C4-2B (cell line): Measurements from ENCODE around the gene LAMA5.

Experiments
- H3K27ac ChIP-seq: fragments of 450-650 bp; 2 replicates; pipeline ENCODE4 v1.5.1; 2017
- ZFX ChIP-seq: fragments of 450-650 bp; IDR thresholded peaks from 2 replicates; pipeline ENCODE4 v1.6.1; 2017
- TF ChIP-seq, protein P1 (sequence below): fragments of 450-650 bp; conservative IDR thresholded peaks from 2 replicates; pipeline ENCODE4 v1.5.1; 2017; ENCODE audit warnings: mild to moderate bottlenecking

Gene LAMA5

DNA sequence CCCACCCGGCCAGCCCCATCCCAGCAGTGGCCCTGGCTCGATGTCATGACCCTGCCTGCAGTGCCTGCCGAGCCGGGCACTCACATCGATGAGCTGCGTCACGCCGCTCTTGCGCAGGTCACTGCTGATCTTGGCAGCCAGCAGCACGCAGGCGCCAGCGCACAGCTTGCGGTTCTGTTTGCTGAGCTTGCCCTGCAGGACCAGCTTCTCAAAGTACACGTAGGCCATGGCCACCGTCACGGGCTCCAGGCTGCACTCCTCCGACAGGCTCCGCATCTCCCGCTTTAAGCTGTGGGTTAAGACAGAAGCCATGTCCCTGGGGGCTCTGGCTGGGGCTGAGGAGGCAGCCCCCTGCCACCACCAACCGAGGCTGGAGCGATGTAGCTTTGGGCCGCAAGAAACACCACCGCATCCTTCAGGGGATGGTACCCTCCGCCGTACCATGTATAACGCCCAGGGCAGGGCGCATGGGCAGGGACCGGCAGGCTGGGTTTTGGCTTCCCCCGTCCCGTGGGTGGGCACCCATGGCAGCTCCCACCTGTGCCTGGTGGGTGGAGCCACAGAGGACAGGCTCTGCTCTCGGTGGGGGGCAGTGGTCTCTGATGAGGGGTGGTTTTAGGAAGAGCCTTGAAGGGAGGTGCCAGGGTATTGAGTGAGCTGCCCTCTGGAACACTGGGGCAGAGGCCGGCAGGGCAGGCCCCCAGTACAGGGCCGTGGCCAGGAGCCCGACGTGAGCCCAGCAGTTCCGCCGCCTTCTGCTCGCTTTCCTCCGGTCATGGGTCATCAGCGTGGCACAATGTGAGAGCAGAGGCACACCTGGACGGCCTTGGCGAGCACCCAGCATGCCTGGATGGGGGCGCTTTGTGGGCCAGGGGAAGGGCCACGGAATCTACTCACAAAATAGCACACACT, 24.3 kb upstream of the LAMA5 start:
- TF ChIP-seq, protein P1, sequence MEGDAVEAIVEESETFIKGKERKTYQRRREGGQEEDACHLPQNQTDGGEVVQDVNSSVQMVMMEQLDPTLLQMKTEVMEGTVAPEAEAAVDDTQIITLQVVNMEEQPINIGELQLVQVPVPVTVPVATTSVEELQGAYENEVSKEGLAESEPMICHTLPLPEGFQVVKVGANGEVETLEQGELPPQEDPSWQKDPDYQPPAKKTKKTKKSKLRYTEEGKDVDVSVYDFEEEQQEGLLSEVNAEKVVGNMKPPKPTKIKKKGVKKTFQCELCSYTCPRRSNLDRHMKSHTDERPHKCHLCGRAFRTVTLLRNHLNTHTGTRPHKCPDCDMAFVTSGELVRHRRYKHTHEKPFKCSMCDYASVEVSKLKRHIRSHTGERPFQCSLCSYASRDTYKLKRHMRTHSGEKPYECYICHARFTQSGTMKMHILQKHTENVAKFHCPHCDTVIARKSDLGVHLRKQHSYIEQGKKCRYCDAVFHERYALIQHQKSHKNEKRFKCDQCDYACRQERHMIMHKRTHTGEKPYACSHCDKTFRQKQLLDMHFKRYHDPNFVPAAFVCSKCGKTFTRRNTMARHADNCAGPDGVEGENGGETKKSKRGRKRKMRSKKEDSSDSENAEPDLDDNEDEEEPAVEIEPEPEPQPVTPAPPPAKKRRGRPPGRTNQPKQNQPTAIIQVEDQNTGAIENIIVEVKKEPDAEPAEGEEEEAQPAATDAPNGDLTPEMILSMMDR: no peak
- TF ChIP-seq ZFX: no peak
- H3K27ac ChIP-seq: peak overlapping the region; percentile 44

DNA sequence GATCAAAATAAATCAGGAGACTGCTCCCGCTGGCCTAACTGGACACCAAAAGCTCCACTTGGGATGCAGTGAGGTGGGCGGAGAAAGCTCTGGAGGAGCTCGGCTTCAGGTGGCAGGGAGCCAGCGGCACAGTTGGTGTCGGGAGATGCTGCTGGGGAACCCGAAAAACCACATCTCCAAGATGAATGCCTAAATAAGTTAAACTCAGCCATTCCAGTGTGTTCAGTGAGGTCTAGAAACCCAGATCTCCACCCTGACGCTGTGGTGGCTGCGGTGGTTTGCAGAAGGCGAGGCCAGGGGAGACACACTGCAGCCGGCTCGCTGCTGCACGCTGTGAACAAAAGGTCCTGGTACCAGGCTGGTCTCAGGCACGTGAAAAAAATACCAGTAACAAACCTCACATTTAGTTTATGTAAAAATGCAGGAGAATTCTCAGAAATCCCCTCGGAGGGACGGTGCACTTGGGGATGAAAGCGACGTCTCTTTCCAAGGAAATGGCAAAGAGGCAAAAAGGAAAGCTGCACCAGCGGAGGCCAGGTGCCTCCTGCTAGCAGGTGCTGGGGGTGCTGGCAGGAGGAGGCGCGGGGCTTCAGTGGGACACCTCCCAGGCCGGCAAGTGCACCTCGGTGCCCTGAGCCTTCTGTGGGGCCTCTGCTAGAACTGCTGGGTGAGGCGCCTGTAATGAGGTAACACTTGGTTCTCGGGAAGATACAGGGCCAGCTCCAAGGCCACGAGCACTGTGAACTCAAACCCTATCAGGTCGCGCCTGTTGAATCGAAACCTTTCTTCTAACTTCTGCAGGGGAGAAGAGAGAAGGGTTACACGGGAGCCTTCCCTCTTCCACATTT, 23.4 kb upstream of the LAMA5 start:
- peak overlapping the region; percentile 44 for H3K27ac ChIP-seq

DNA sequence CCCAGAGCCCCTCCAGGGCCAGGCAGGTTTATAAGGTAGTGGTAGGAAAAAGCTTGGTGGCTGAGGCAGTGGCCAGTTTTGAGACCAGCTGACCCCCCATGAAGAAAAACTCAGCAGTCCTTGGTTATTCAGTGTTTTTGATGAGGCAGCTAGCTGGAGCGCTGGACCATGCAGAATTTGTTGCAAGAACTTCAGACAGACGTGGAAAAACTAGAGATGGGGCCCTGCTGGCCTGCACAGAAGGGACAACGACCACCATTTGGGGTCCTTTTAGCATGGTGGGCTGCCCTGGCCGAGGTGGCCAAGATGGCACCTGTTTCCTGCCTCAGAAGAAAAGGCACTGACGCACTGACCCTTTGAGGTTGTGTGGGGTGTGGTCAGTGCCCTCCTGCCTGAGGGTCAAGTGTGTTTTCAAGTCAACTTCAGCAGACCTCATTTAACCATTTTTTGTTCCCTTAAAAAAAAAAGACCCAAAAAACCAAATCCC, 22.5 kb upstream of the LAMA5 start:
- TF ChIP-seq ZFX: no peak
- TF ChIP-seq, protein P1: no peak
- peak overlapping the region; percentile 44 for H3K27ac ChIP-seq

More for the DNA sequence above, 23.4 kb upstream of the LAMA5 start:
- TF ChIP-seq, protein P1: no peak
- TF ChIP-seq ZFX: no peak

DNA sequence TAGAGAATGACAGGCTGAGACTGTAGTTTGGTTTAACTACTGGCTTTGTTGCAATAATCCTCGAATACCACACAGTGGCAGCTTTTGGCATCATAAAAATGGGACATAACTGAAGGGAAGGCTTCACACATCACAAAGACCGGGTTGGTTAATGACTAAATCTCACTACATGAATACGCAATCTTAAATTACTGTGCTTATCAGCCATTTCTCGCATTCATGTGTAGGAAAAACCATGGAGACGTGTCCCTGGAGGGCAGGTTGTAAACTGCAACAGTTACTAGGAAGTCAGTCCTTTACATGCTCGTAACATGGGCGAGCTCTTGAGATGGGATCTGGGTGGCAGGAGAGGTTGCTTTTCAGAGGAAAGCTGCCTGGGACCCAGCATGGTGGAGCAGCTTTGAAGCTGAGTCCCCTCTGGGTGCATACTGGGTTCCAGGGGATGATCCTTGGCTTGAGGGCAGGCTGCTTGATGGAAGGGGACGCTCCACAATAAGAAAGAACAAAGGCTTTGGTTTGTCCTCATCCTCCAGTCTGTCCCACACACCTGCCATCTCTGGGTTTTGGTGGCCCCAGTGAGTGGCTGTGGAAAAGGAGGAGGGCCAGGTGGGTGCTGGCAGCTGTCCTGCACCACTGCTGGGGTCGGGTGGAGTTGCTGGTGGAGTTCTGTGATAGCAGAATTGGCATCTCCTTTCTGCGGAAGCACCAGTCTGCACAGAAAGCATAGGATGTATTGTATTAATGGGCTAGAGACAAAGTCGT, 21.9 kb upstream of the LAMA5 start:
- TF ChIP-seq, protein P1: no peak; the same call in 1 of the 2 replicates
- TF ChIP-seq ZFX: no peak
- peak overlapping the region; percentile 44 for H3K27ac ChIP-seq

DNA sequence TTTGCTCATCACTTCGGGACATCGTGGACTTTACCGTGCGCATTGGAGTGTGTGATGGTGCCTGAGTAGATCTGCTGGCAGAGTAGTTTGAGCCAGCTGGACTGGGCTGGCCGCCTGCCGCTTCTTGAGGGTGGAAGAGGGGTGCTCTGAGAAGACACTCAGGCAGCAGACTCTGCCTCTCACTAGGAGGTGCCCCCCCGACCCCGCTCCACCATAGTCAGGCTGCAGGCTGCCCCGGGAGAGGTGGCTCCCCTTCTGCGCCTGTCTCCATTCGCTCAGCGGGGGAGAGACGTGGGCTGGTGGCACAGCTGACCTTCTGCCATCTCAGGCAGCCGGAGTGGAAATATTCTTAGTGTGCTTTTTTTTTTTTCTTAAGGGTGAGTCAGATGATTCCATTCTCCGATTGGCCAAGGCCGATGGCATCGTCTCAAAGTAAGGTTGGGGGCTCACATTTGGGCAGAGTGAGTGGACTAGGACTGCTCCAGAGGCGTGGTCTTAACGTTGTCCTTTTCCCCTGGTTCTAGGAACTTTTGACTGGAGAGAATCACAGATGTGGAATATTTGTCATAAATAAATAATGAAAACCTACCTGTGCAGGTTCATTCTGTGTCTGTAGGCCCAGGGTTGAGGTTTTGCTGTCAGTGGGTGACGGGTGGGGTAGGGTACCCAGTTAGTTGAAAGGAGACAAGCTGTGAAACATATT, 21.0 kb upstream of the LAMA5 start:
- no peak for TF ChIP-seq ZFX
- TF ChIP-seq, protein P1: no peak
- H3K27ac ChIP-seq: peak overlapping the region; percentile 95

DNA sequence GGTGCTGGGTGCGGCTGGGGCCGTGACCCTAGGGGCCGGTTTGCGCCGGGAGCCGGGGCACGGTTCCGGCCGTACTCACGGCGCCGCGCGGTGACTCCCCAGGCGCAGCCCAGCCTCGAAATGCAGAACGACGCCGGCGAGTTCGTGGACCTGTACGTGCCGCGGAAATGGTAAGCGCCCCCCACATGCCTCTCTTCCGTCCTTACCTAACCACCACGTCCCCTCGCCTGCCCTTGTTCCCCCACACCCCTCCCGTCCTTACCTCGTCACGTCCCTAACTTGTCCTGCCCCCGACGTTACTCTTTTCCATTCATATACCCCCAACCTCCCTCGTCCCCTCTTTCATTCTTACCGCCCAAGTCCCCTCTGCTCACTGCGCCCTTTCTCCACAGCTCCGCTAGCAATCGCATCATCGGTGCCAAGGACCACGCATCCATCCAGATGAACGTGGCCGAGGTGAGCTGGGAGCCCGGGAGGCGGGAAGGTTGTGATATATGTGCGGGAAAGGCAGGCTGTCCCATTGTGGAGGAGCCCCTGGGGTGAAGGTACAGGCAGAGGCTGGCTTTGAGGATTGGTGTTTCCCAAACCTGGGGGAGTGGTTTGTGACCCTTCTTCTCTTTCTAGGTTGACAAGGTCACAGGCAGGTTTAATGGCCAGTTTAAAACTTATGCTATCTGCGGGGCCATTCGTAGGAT, 20.3 kb upstream of the LAMA5 start:
- peak overlapping the region; percentile 95 for H3K27ac ChIP-seq
- TF ChIP-seq, protein P1: no peak
- no peak for TF ChIP-seq ZFX
